Karpas-422 (cell line): ENCODE measurements around the gene RIPPLY3. TPM values are rescaled to one million over a fixed set of nuclear protein-coding genes. Genes with fewer than 3 reads are reported as not detected.
A peak's percentile ranks its signal among the peaks of the same experiment; 100 is the strongest.

ENCODE experiments used
- DNase-seq: peaks from one replicate; pipeline ENCODE4 v3.0.0-alpha.2; 2015
- H2AFZ ChIP-seq: fragments of 200-600 bp; sonication (generic); 2 replicates; pipeline ENCODE4 v1.6.1; 2014; ENCODE audit warnings: antibody characterized with exemption, low read length, mixed read lengths
- H3K27ac ChIP-seq: fragments of 200-600 bp; sonication (generic); 2 replicates; pipeline ENCODE4 v1.5.1; 2014; ENCODE audit warnings: mild to moderate bottlenecking, low read length, moderate library complexity
- H3K27me3 ChIP-seq: fragments of 200-600 bp; sonication (generic); 2 replicates; pipeline ENCODE4 v1.6.1; 2014; ENCODE audit warnings: low read length, mixed read lengths
- H3K36me3 ChIP-seq: fragments of 200-600 bp; sonication (generic); 2 replicates; pipeline ENCODE4 v1.6.1; 2014; ENCODE audit warnings: low read length, mixed read lengths; ENCODE audit not compliant: insufficient read depth
- H3K4me1 ChIP-seq: fragments of 200-600 bp; sonication (generic); 2 replicates; pipeline ENCODE4 v1.6.1; 2014; ENCODE audit warnings: mild to moderate bottlenecking, low read length, mixed read lengths
- H3K4me2 ChIP-seq: fragments of 200-600 bp; sonication (generic); 2 replicates; pipeline ENCODE4 v1.6.1; 2014; ENCODE audit warnings: low read length, low read depth, mild to moderate bottlenecking; ENCODE audit not compliant: poor library complexity, severe bottlenecking
- H3K4me3 ChIP-seq: fragments of 200-600 bp; sonication (generic); 2 replicates; pipeline ENCODE4 v1.5.1; 2014; ENCODE audit warnings: mild to moderate bottlenecking, antibody characterized with exemption, low read length, mixed read lengths
- H3K79me2 ChIP-seq: fragments of 200-600 bp; sonication (generic); 2 replicates; pipeline ENCODE4 v1.6.1; 2014; ENCODE audit warnings: mild to moderate bottlenecking, low read length, mixed read lengths
- H3K9ac ChIP-seq: fragments of 200-600 bp; sonication (generic); 2 replicates; pipeline ENCODE4 v1.6.0; 2014; ENCODE audit warnings: low read length
- H3K9me2 ChIP-seq: fragments of 200-600 bp; sonication (generic), shearing (Covaris generic); replicated peaks from 2 replicates; pipeline ENCODE4 v1.6.0; 2014; ENCODE audit warnings: mild to moderate bottlenecking, low read length, moderate library complexity; ENCODE audit not compliant: insufficient read depth
- H3K9me3 ChIP-seq: fragments of 300-700, 200-600 bp; sonication (generic); 2 replicates; pipeline ENCODE4 v1.6.1; 2014; ENCODE audit warnings: low read length, mixed read lengths
- H4K20me1 ChIP-seq: fragments of 200-600 bp; sonication (generic); 2 replicates; pipeline ENCODE4 v1.6.1; 2014; ENCODE audit warnings: mild to moderate bottlenecking, antibody characterized with exemption, low read length, low read depth; ENCODE audit not compliant: insufficient read depth
- total RNA-seq: library from RNA; depleted of rRNA; stranded (reverse); fragments of >200 nt; shearing (Covaris generic); gene quantifications from 2 replicates; pipeline ENCODE4 v1.2.3, GENCODE V29; 2014; ENCODE audit warnings: low replicate concordance

RIPPLY3 gene
- total RNA-seq, 1 experiment from 2014 or later, result not detected

DNA sequence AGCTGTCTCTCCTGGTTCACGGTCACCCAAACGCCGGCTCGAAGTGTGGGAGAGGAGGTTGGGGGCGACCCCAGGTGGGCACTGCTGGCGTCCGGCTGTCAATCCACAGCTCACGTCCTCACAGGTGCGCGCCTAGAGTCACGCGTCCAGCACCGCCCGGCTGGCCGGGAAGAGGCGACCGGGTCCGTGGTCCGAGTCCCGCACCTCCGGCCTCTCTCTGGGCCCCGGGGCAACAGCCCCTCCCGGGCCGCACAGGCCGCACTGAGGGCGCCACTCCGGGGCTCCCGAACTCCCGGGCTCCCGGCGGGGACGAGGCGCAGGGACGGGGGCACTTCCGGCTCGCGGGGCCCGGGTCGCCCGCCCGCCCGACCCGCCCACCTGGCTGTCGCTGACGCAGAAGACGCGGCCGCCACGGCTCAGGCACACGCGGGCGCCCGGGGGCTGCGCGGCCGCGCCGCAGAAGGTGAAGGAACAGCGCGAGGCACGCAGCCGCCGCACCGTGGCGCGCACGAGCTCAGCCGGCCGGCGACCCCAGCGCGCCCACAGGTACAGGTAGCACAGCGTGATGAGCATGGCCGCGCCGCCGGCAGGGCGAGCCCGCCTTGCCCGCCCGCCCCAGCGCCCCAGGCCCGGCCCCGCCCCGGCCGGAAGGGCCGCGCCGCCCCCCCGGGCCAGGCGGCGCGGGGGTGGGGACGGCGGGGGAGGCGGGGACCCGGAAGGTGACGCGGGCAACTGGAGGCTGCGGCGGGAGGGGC is 40.3 kb upstream of the RIPPLY3 start, which contains the start of gene HLCS:
Gene HLCS (minus strand): TSS at position 604 of the 755 bp plus-strand sequence. CDS start 31 bp downstream, at position 573.
- Histone ChIP-seq H3K79me2 (peaks cover 19% of the 10 kb centered on the region), H3K4me3 (peak within 1 kb of the TSS; percentile 94), H3K4me1 (peaks cover 24% of the 10 kb centered on the region), H3K9ac (peak within 1 kb of the TSS; percentile 96), H3K27me3 (no peaks in the 10 kb centered on the region), H2AFZ (0 out of 2 replicates have a peak within 1 kb of the TSS, but pooled peaks have one; percentile 63), H3K9me3 (no peaks in the 10 kb centered on the region), H3K36me3 (no peaks in the 10 kb centered on the region), H4K20me1 (no peaks in the 10 kb centered on the region), H3K27ac (peak within 1 kb of the TSS; percentile 70), H3K9me2 (no peaks in the 10 kb centered on the region), H3K4me2 (peak within 1 kb of the TSS; percentile 87)
- peak; percentile 94 for DNase-seq

DNA sequence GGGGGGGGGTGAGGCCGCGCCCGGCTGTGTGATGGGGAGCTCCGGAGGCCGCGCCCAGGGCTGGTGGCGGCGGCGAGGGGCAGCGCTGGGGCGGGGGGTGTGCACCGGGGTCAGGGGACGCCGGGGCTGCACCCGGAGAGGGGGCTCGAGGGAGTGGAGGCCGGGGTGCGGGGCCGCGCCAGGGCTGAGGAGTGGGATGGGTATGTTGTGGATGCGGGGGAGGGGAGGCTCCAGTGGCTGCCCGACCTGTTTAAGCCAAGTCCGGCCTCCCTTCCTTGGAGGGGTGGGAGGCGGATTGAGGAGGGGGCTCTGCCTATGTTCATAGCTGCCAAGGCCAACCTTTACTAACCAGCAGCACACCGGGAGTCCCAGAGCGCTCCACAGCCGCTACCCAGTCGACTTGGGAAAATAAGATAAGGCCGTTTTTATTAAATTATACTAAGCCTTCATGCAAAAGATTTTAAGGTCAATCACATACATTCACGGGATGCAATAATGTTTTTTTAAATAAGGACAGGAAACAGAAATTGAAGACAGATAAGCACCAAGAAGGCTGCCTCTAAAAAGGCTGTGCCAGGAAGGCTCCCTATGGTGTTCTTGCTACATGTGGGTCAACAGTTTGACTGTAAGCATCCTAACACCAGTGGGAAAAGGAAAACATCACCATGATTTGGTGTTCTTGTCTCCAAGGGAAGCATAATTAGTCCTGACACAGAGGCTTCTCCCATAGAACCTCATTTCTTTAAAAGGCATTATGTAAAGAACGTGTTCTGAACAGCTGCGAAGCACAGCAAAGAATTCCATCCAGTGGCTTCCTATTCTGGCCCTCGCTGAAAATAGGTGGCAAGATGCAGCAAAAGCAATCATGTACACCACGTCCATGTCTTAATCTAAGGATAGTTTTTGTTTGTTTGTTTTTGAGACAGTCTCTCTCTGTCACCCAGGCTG is 39.4 kb upstream of the RIPPLY3 start:
- H3K36me3 ChIP-seq, result no peaks in the 10 kb centered on the region
- H2AFZ ChIP-seq, result no peak overlapping the region
- peak overlapping the region; percentile 56 for H3K27ac ChIP-seq
- H3K79me2 ChIP-seq, result peaks cover 19% of the 10 kb centered on the region
- peak overlapping the region; percentile 77 for H3K4me3 ChIP-seq
- peak overlapping the region; percentile 87 for H3K4me2 ChIP-seq
- DNase-seq, result peak; percentile 40
- H3K9me3 ChIP-seq, result no peaks in the 10 kb centered on the region
- H3K9ac ChIP-seq, result peak overlapping the region; percentile 91
- no peaks in the 10 kb centered on the region for H3K9me2 ChIP-seq
- peaks cover 24% of the 10 kb centered on the region for H3K4me1 ChIP-seq
- H4K20me1 ChIP-seq, result no peaks in the 10 kb centered on the region
- H3K27me3 ChIP-seq, result no peaks in the 10 kb centered on the region

DNA sequence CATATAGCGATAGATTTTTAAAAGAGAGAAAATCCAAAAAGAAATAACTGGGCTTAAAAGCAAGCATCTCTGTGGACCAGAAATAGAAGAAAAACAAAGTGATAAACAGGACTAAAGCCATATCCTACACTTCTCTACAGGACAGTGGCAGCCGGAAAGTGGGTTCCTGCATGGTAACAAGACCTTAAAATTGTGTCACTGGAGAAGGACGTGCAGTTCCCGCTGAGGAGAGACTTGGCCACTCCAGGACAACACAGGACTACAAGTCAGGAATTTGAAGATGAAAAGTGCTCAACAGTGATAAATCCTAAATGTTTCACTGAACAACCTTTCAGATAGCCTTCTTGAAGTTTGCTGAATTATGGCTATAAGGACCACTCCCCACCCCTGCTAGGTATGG is 38.1 kb upstream of the RIPPLY3 start:
- H3K27ac ChIP-seq, result no peak overlapping the region
- no peak overlapping the region for H3K4me3 ChIP-seq
- peaks cover 13% of the 10 kb centered on the region for H3K79me2 ChIP-seq
- H3K4me1 ChIP-seq, result peaks cover 24% of the 10 kb centered on the region
- H3K4me2 ChIP-seq, result no peak overlapping the region
- no peaks in the 10 kb centered on the region for H3K9me3 ChIP-seq
- no peaks in the 10 kb centered on the region for H3K27me3 ChIP-seq
- no peak overlapping the region for H3K9ac ChIP-seq
- H3K36me3 ChIP-seq, result no peaks in the 10 kb centered on the region
- H3K9me2 ChIP-seq, result no peaks in the 10 kb centered on the region
- no peaks in the 10 kb centered on the region for H4K20me1 ChIP-seq
- DNase-seq, result peak; percentile 19
- no peak overlapping the region for H2AFZ ChIP-seq

DNA sequence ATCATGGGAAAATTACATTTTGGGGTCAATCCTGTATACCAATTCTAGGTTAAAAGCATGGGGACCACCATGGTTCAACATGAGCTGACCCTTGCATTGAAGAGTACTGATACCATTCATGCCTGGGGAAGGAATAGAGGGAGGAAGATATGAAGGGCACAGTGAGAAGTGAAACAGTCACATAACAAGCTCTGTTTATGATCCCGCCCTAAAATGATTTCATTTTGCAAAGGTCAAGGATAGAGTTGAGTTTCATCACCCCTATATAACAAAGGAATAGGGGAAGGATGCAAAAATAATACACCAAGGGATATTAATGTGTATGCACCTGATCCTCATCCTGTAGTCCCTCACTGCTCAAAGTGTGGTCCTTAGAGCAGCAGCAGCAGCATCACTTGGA is 37.5 kb upstream of the RIPPLY3 start:
- no peak overlapping the region for H3K27ac ChIP-seq
- H3K36me3 ChIP-seq, result no peaks in the 10 kb centered on the region
- no peaks in the 10 kb centered on the region for H3K9me2 ChIP-seq
- DNase-seq, result peak; percentile 23
- no peak overlapping the region for H3K4me3 ChIP-seq
- no peak overlapping the region for H2AFZ ChIP-seq
- H3K9me3 ChIP-seq, result no peaks in the 10 kb centered on the region
- peaks cover 24% of the 10 kb centered on the region for H3K4me1 ChIP-seq
- no peaks in the 10 kb centered on the region for H3K27me3 ChIP-seq
- no peaks in the 10 kb centered on the region for H4K20me1 ChIP-seq
- H3K79me2 ChIP-seq, result peaks cover 13% of the 10 kb centered on the region
- no peak overlapping the region for H3K9ac ChIP-seq
- no peak overlapping the region for H3K4me2 ChIP-seq

DNA sequence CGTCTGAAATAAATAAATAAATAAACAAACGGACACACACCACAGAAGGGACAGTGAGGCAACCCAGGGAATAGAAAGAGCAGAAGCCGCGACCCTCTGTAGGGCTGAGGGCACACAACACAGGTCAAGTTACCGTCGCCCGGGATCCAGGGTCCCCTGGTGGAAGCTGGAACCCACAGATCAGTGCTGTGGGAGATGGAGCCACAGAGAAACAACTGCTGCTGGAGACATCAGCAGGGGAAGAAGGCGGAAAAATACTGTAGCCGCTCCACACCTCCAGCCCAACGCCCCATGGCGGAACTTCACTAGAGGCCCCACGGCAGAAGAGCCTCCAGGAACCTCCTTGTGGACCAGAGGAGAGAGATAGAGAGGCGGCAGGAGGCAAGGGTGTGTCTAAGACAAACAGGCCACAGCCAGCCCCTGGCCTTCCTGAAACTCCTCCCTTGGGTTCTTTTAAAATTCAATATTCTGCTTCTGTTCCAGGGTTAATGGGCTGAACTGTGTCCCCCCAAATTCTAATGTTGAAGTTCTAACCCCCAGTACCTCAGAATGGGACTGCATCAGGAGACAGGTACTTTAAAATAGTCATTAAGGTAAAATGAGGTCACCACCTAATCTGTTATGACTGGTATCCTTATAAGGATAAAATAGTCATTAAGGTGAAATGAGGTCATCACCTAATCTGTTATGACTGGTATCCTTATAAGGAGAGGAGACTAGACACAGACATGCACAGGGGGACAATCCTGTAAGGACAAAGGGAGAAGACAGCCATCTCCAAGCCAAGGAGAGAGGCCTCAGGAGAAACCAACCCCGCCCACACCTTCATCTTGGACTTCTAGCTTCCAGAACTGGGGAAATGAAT is 32.3 kb upstream of the RIPPLY3 start:
- Histone ChIP-seq H3K36me3 (no peaks in the 10 kb centered on the region), H3K79me2 (no peaks in the 10 kb centered on the region), H3K4me2 (no peak overlapping the region), H3K4me1 (peaks cover 15% of the 10 kb centered on the region), H2AFZ (no peak overlapping the region), H3K9me2 (no peaks in the 10 kb centered on the region), H3K27me3 (no peaks in the 10 kb centered on the region), H3K9ac (no peak overlapping the region), H3K4me3 (no peak overlapping the region), H3K27ac (no peak overlapping the region), H3K9me3 (no peaks in the 10 kb centered on the region), H4K20me1 (no peaks in the 10 kb centered on the region)
- no peak for DNase-seq

DNA sequence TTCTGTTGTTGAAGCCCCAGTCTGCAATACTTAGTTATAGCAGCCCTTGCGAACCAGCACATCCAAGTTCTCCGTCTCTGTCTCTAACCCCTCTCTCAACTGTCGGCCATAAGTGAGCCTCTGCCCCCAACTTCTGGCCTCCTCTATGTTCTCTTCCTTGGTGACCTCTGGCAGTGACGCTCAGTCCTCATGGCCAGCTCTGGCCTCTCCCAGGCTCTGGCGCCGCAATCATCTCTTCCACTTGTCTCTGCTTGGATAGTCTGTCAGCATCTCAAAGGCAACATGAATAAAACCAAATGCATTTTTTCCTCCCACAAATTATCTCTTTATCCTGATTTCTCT is 31.7 kb upstream of the RIPPLY3 start:
- Histone ChIP-seq H3K9ac (no peak overlapping the region), H3K4me2 (no peak overlapping the region), H3K9me2 (no peaks in the 10 kb centered on the region), H3K4me1 (peaks cover 15% of the 10 kb centered on the region), H4K20me1 (no peaks in the 10 kb centered on the region), H3K4me3 (no peak overlapping the region), H3K27me3 (no peaks in the 10 kb centered on the region), H3K9me3 (no peaks in the 10 kb centered on the region), H3K79me2 (no peaks in the 10 kb centered on the region), H2AFZ (no peak overlapping the region), H3K36me3 (no peaks in the 10 kb centered on the region), H3K27ac (no peak overlapping the region)
- no peak for DNase-seq

DNA sequence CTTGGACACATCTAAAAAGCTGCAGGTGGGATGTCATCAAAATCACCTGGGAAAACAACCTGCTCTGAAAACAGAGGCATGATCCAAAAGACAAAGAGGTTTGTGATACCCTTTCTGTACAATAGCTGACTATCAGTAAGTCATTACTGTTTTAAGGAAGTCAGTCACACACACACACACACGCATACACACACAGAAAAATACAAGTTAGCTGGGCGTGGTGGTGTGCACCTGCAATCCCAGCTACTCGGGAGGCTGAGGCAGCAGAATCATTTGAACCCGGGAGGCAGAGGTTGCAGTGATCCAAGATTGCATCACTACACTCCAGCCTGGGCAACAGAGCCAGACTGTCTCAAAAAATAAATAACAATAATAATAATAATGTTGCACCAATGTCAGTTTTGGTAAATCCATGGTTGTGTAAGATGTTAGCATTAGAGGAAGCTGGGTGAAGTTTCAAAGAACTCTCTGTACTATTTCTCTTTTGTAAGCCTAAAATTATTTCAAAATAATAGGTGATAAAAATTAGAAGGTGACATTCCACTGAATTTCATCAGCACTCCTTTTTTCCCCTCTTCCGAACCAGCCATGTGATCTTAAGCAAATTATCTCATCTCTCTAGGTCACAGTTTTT is 30.2 kb upstream of the RIPPLY3 start:
- Histone ChIP-seq H3K4me3 (no peak overlapping the region), H3K9ac (0 out of 2 replicates have a peak overlapping the region, but pooled peaks have one; percentile 25), H4K20me1 (no peaks in the 10 kb centered on the region), H3K4me2 (peak overlapping the region; percentile 26), H3K4me1 (peaks cover 15% of the 10 kb centered on the region), H3K9me2 (no peaks in the 10 kb centered on the region), H3K9me3 (no peaks in the 10 kb centered on the region), H3K36me3 (no peaks in the 10 kb centered on the region), H3K79me2 (no peaks in the 10 kb centered on the region), H3K27me3 (no peaks in the 10 kb centered on the region), H3K27ac (no peak overlapping the region), H2AFZ (no peak overlapping the region)
- no peak for DNase-seq
